HG02588 (cell line): ENCODE data around the gene SLC19A3.

Source experiments
- ATAC-seq: cut with Tn5 transposase; IDR thresholded peaks from one replicate; pipeline ENCODE4 v1.9.1; 2021; ENCODE audit warnings: mild to moderate bottlenecking, moderate library complexity; ENCODE audit not compliant: unreplicated experiment

The SLC19A3 gene

DNA sequence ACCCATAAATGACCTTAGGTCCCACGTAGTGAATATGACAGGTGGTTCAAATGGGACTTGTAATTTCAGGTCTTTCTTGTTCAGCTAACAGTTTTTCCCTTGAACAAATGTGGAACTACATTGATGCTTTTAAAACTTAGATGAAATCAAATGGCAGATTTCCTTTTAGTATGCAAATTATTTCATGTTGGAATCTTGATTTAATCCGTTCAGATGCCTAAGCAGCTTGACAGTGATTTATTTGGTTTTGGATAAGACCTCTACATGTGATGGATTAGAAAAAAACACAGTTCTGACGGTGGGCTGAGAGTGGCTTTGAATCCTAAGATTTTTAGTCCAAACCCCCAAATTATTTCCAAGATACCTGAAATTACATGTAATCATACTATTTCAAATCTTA is 83.6 kb downstream of the SLC19A3 start:
- no peak for ATAC-seq
